K562 (cell line): ENCODE measurements around the gene NAT9. TPM values are rescaled to one million over a fixed set of nuclear protein-coding genes. Genes with fewer than 3 reads are reported as not detected.

Experiments
- ARHGAP35 ChIP-seq: fragments of 450-650 bp; IDR thresholded peaks from 2 replicates; pipeline ENCODE4 v1.6.1; 2018; ENCODE audit not compliant: partially characterized antibody
- FIP1L1 ChIP-seq: fragments of 200-400 bp; formaldehyde crosslinking; IDR thresholded peaks from 2 replicates; pipeline ENCODE4 v1.6.1; 2018; ENCODE audit warnings: mild to moderate bottlenecking, low read depth, low read length; ENCODE audit not compliant: poor library complexity, severe bottlenecking
- FOS ChIP-seq: IDR thresholded peaks from 3 replicates; pipeline ENCODE4 v1.6.1; 2011; ENCODE audit not compliant: insufficient read length; ENCODE audit errors: extremely low read depth
- FOSL1 ChIP-seq: fragments of 200-800 bp; sonication (Bioruptor generic); conservative IDR thresholded peaks from 2 replicates; pipeline ENCODE4 v1.6.1; 2016; ENCODE audit warnings: missing genetic modification characterization, missing compliant biosample characterization
- FOXJ3 ChIP-seq: sonication (generic); formaldehyde crosslinking; IDR thresholded peaks from 2 replicates; pipeline ENCODE4 v1.4.0; 2020; ENCODE audit warnings: mild to moderate bottlenecking, missing genetic modification reagents
- HMG20A ChIP-seq: fragments of 450-650 bp; formaldehyde crosslinking; conservative IDR thresholded peaks from 2 replicates; pipeline ENCODE4 v1.4.0; 2020; ENCODE audit warnings: mild to moderate bottlenecking, mixed read lengths
- KDM1A ChIP-seq, 2 experiments: fragments of 450-650 bp; IDR thresholded peaks; 2 replicates each; pipeline ENCODE4 v1.6.1; 2016; ENCODE audit warnings: mild to moderate bottlenecking in 2 of 2
- L3MBTL2 ChIP-seq: fragments of 450-650 bp; IDR thresholded peaks from 2 replicates; pipeline ENCODE4 v1.6.1; 2016; ENCODE audit warnings: mild to moderate bottlenecking, moderate library complexity
- MYNN ChIP-seq, 2 experiments: sonication (generic); formaldehyde crosslinking in 1 of 2; IDR thresholded peaks; 2 replicates each; pipeline versions ENCODE4 v1.5.0 to v1.6.1; 2016 to 2020; ENCODE audit warnings: antibody characterized with exemption in 1 of 2, missing genetic modification reagents in 1 of 2
- NR4A1 ChIP-seq, 2 experiments: fragments of 250-450 bp in 1 of 2; fragments of 450-650 bp in 1 of 2; sonication (Bioruptor Pico) in 1 of 2; IDR thresholded peaks; 2 replicates each; pipeline versions ENCODE4 v1.4.0 to v1.6.1; 2016 to 2020; ENCODE audit warnings: mild to moderate bottlenecking in 2 of 2, missing compliant biosample characterization in 1 of 2, missing genetic modification characterization in 1 of 2, moderate library complexity in 1 of 2
- PKNOX1 ChIP-seq: fragments of 450-650 bp; IDR thresholded peaks from 2 replicates; pipeline ENCODE4 v1.6.1; 2016
- POLR2AphosphoS5 ChIP-seq: IDR thresholded peaks from 2 replicates; pipeline ENCODE4 v1.6.1; 2011; ENCODE audit warnings: mild to moderate bottlenecking, low read depth, low read length, moderate library complexity; ENCODE audit not compliant: control insufficient read depth, insufficient read depth
- RAD51 ChIP-seq: fragments of 450-650 bp; IDR thresholded peaks from 2 replicates; pipeline ENCODE4 v1.7.1; 2016; ENCODE audit warnings: low read depth, mild to moderate bottlenecking, borderline replicate concordance
- RBM39 ChIP-seq: fragments of 200-400 bp; formaldehyde crosslinking; optimal IDR thresholded peaks from 2 replicates; pipeline ENCODE3; 2018; ENCODE audit warnings: low read depth, low read length
- RHOXF2B ChIP-seq: fragments of 250-450 bp; sonication (Bioruptor Pico); conservative IDR thresholded peaks from 2 replicates; pipeline ENCODE4 v1.5.1; 2021
- SMARCA4 ChIP-seq: fragments of 450-650 bp; IDR thresholded peaks from 2 replicates; pipeline ENCODE4 v1.6.1; 2016
- SNAPC5 ChIP-seq: fragments of 250-450 bp; sonication (Bioruptor Pico); IDR thresholded peaks from 2 replicates; pipeline ENCODE4 v1.8.0; 2021; ENCODE audit warnings: moderate library complexity, mild to moderate bottlenecking, inconsistent platforms
- SP2 ChIP-seq: IDR thresholded peaks from 2 replicates; pipeline ENCODE4 v1.6.1; 2011; ENCODE audit warnings: mild to moderate bottlenecking, low read depth, low read length, moderate library complexity; ENCODE audit not compliant: poor library complexity, severe bottlenecking; ENCODE audit errors: extremely low read depth
- TAL1 ChIP-seq: fragments of 450-650 bp; IDR thresholded peaks from 2 replicates; pipeline ENCODE4 v1.6.1; 2016; ENCODE audit warnings: mild to moderate bottlenecking
- TFE3 ChIP-seq: fragments of 450-650 bp; formaldehyde crosslinking; IDR thresholded peaks from 2 replicates; pipeline ENCODE4 v1.4.0; 2020; ENCODE audit warnings: mild to moderate bottlenecking, mixed read lengths
- ZNF217 ChIP-seq: sonication (generic); formaldehyde crosslinking; IDR thresholded peaks from 2 replicates; pipeline ENCODE4 v1.8.0; 2022; ENCODE audit warnings: mild to moderate bottlenecking, missing genetic modification reagents
- ZNF431 ChIP-seq: sonication (generic); formaldehyde crosslinking; IDR thresholded peaks from 2 replicates; pipeline ENCODE4 v1.8.0; 2022; ENCODE audit warnings: mild to moderate bottlenecking, missing genetic modification reagents
- ZNF561 ChIP-seq: fragments of 450-650 bp; formaldehyde crosslinking; conservative IDR thresholded peaks from 2 replicates; pipeline ENCODE4 v1.4.0; 2020; ENCODE audit warnings: mild to moderate bottlenecking, moderate library complexity
- polyA plus RNA-seq, 8 experiments: library from polyadenylated mRNA; depleted of rRNA in 4 of 8; stranded (reverse) in 5 of 8; unstranded in 3 of 8; fragments of >200 nt; fragmentation: Nextera tagmentation in 2 of 8; fragmentation: Illumina TruSeq in 1 of 8; extraction: Ambion mirVana in 2 of 8; extraction: Trizol in 1 of 8; gene quantifications; 2 replicates each; pipeline versions ENCODE4 v1.2.1 to v1.2.3, GENCODE V29; 2011 to 2014; ENCODE audit warnings: inconsistent platforms in 1 of 8, missing spikeins in 1 of 8
- total RNA-seq, 7 experiments: library from RNA; depleted of rRNA in 6 of 7; stranded (reverse); fragments of >200 nt in 6 of 7; fragmentation: Illumina TruSeq in 2 of 7; extraction: Trizol in 2 of 7; gene quantifications; 2 replicates each; pipeline versions ENCODE4 v1.2.1 to v1.2.3, GENCODE V29; 2011 to 2021; ENCODE audit warnings: low replicate concordance in 1 of 7
- TF ChIP-seq, protein P1 (sequence below): sonication (generic); formaldehyde crosslinking; IDR thresholded peaks from 2 replicates; pipeline ENCODE4 v1.8.0; 2022; ENCODE audit warnings: missing genetic modification reagents, mild to moderate bottlenecking, borderline replicate concordance

Gene NAT9
- total and polyA plus RNA-seq, 9 of the 15 experiments (the other 6 are each of a cell fraction or from before 2014, with no cell fraction given) = 4.2 to 63.6 (median 40.8) TPM

- no peak for TF ChIP-seq NR4A1 (CRISPR knock-in tag; IDR thresholded peaks at IDR 0.05)
- TF ChIP-seq NR4A1 (tag; IDR thresholded peaks at IDR 0.05) = no peak
- TF ChIP-seq ZNF431 (CRISPR knock-in tag) = no peak
- TF ChIP-seq SP2 = no peak
- TF ChIP-seq MYNN (IDR thresholded peaks at IDR 0.05) = no peak
- TF ChIP-seq MYNN (CRISPR knock-in tag; IDR thresholded peaks at IDR 0.05) = no peak
- no peak for TF ChIP-seq POLR2AphosphoS5
- TF ChIP-seq ARHGAP35 = no peak
- TF ChIP-seq RBM39 = no peak
- TF ChIP-seq ZNF217 (CRISPR knock-in tag) = no peak
- no peak for TF ChIP-seq HMG20A
- no peak for TF ChIP-seq RHOXF2B (CRISPR knock-in tag)
- TF ChIP-seq L3MBTL2 = 0 out of 2 replicates have a peak, but pooled peaks have one; percentile 17
- TF ChIP-seq FIP1L1 = no peak
- no peak for TF ChIP-seq RAD51
- TF ChIP-seq FOSL1 (tag) = peak; percentile 96
- TF ChIP-seq FOXJ3 = no peak
- no peak for TF ChIP-seq KDM1A (IDR thresholded peaks at IDR 0.05)
- TF ChIP-seq FOS = peak; percentile 17
- TF ChIP-seq SNAPC5 (CRISPR knock-in tag) = no peak
- peak; percentile 30; the same call in 1 of the 2 replicates for TF ChIP-seq PKNOX1
- TF ChIP-seq, protein P1, sequence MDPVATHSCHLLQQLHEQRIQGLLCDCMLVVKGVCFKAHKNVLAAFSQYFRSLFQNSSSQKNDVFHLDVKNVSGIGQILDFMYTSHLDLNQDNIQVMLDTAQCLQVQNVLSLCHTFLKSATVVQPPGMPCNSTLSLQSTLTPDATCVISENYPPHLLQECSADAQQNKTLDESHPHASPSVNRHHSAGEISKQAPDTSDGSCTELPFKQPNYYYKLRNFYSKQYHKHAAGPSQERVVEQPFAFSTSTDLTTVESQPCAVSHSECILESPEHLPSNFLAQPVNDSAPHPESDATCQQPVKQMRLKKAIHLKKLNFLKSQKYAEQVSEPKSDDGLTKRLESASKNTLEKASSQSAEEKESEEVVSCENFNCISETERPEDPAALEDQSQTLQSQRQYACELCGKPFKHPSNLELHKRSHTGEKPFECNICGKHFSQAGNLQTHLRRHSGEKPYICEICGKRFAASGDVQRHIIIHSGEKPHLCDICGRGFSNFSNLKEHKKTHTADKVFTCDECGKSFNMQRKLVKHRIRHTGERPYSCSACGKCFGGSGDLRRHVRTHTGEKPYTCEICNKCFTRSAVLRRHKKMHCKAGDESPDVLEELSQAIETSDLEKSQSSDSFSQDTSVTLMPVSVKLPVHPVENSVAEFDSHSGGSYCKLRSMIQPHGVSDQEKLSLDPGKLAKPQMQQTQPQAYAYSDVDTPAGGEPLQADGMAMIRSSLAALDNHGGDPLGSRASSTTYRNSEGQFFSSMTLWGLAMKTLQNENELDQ (CRISPR knock-in tag) = no peak
- TF ChIP-seq TAL1 = 0 out of 2 replicates have a peak, but pooled peaks have one; percentile 13
- no peak for TF ChIP-seq TFE3
- TF ChIP-seq ZNF561 (CRISPR knock-in tag) = no peak
- peak; percentile 73 for TF ChIP-seq SMARCA4
These were observed 2.8 kb upstream of the NAT9 start (continued) for GRCh38 chr17:74778960-74779359.
